Measurements from ENCODE around the gene GCG. TPM values are rescaled to one million over a fixed set of nuclear protein-coding genes. Genes with fewer than 3 reads are reported as not detected.

GCG gene
- total RNA-seq, 4 donors from 2014 or later, result not detected

DNA sequence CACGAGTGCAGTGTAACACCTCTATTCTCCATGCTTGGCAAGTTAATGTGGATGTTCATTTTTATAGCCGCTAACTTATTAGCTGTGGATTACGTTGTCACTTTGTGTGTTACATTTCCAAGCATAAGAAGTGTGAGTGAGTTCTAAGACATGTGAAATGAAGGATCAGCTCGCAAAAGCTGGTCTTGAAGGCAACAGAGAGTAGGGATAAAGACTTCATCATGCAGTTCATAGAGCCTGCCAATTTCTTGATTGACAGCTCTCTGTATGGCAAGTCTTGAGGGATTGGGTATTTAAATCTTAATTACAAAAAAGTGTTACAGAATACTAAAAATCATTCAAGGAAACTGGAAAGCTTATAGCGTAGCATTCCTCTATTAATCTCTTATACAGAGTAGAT lies 52.2 kb downstream of the GCG start:
- no peaks in the 10 kb centered on the region for H3K9me3 ChIP-seq
- TF ChIP-seq CTCF (IDR thresholded peaks at IDR 0.05) (no peak), POLR2A (IDR thresholded peaks at IDR 0.05) (no peak)
- no peaks in the 10 kb centered on the region for H3K36me3 ChIP-seq
- no peaks in the 10 kb centered on the region for H3K27me3 ChIP-seq
- H3K4me3 ChIP-seq (replicated peaks in 1 of 3), result no peak overlapping the region
- WGBS, 2 donors, result 98 to 99% methylated on average over 5 of the region's 5 CpGs
- H3K27ac ChIP-seq, result no peak overlapping the region
- DNase-seq, result no peak
- intact Hi-C loops (cut with DNase I), result no loop called here
- no peaks in the 10 kb centered on the region for H3K4me1 ChIP-seq

Other genes with a start within 250 kb of the GCG start
- gene DPP4, start 78.0 kb downstream of the GCG start, total RNA-seq, result 10 to 100 TPM in 1 of 4 donors, 1 to 10 TPM in 3; 3.0 to 12.7 (median 4.4) TPM
- gene FAP, start 91.2 kb upstream of the GCG start, total RNA-seq, result 10 to 100 TPM in 2 of 4 donors, 1 to 10 TPM in 2; 2.1 to 16.7 (median 8.9) TPM
- 10 to 100 TPM; 17.2 to 23.7 (median 20.8) TPM for gene IFIH1, start 166.4 kb upstream of the GCG start, total RNA-seq
- 10 to 100 TPM; 15.7 to 36.8 (median 31.6) TPM for gene GCA, start 191.9 kb upstream of the GCG start, total RNA-seq